Stimulated activated CD8-positive, alpha-beta memory T cell treated with anti-CD3 and anti-CD28 coated beads, Interleukin-15, amount 100 ng/mL, for 48 hours (primary cell): ENCODE measurements around the gene BPIFA2.

Experiments
- DNase-seq, 2 donors: peaks; one replicate each; pipeline ENCODE4 v3.0.0-alpha.2; 2020; ENCODE audit warnings: low read depth in 2 of 2

BPIFA2 gene

GRCh38 chr20:33192912-33193501, 25.0 kb downstream of the BPIFA2 start:
- no peak for DNase-seq

DNA sequence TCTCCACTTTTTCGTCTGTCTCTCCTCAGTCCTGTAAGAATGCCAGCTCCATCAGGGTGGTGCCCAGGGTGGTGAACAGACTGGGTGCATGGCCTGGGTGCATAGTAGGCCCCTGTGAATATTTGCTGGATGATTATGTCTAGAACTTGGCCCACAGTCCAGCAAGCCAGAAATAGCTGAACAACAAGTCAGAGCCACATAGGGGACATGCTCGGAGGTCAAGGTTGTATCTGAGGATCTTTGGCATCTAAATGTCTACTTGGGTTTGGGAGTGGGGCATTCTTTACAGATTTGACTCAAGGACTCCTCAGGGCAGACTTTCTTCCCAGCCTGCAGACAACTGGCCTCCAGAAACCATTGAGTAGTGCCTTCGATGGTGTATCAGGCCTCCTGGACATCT, 31.1 kb downstream of the BPIFA2 start:
- DNase-seq = no peak

DNA sequence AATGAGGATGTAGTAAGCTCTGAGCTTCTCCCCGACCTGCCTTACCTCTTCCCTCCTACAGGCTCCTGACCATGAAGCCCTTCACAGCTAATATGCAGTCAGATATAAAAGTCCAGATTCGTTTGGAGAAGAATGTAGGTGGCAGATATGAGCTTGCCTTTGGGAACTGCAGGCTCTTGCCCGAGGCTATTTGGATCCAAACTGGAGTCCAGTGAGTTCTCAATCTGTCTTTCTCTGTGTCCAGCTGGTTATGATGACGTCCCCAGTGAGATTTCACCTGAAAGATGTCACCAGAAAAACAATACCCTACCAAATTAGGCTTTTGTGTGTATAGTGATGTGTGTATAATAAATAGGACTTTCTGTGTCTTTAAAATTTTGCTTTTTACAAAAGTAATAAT, 34.5 kb downstream of the BPIFA2 start:
- DNase-seq = no peak

- no peak for DNase-seq
These were observed 35.5 kb downstream of the BPIFA2 start for GRCh38 chr20:33203444-33203843.

- DNase-seq = peak in 1 of 2 donors; percentile 6
These were observed 41.8 kb downstream of the BPIFA2 start for GRCh38 chr20:33209789-33210188.

- DNase-seq = no peak
These were observed 42.4 kb downstream of the BPIFA2 start for GRCh38 chr20:33210371-33210770.

DNA sequence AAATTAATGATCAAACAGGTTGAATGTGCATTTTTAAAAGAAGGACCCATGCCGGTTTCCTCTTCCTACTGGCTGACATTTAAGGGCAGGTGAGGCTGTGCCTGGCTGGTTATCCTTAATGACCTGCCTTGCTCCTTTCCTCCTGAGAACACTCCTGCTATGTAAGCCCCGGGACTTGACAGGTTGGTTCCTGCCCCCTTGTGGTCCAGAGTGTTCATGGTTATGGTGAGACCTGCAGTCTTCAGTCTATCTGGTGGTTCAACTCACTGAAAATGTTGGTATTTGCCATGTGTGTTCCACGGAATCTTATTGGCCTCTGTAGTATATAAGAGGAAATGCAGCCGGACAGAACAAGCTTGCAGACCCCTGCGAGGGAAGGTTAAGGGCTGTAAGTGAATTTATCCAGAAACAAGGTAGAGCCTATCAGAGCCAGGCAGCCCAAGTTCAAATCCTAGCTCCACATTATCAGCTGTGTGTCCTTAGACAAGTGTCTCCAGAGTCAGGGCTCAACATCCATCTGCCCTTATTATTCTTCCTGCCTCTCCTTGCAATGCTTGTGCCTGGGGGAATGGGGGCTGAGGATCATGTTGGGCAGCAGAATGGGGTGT, 44.0 kb downstream of the BPIFA2 start:
- no peak for DNase-seq

DNA sequence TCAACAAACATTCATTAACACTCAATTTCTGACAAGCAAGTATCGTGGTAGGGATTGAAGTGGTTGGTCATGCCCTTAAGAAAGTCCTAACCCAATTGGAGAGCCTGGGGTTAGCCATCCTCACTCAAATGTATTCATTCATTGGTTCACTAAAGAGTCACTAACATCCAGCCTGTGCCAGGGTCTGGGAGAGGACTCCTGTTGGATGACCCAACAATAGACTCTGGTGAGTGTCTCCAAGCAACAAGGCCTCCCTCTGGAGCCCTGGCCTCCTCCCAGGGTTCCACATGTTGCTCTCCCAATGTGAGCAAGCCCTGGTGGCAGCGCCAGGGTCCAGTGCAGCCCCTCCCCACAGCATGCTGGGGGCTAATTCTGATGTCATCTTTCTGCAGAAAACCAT, 49.1 kb downstream of the BPIFA2 start, which contains the start of gene BPIFA3:
BPIFA3 (plus strand) TSS at position 301 of the 400 bp plus-strand sequence. CDS start 185 bp downstream, outside the sequence.
- DNase-seq = no peak

DNA sequence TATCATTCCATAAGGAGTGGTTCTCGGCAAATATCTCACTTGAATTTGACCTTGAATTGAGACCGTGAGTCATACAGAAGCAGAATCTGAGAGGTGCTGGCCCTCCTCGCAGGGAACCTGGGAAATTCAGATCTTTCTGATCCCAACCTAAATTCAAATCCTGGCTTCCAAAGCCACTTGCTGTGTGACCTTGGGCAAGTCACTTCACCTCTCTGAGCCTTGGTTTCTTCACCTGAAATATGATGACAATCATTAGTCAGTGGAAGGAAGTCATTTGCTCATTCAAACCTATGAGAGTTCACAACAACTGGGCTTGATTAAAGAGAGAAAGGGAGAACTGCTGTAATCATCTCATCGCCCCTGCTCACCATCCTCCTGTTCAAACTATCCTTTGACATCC, 56.4 kb downstream of the BPIFA2 start:
- no peak for DNase-seq

- DNase-seq = peak in 1 of 2 donors; percentile 14
These were observed 61.9 kb downstream of the BPIFA2 start for GRCh38 chr20:33229843-33230242.
